ENCODE results near the gene C16orf74.

C16orf74 gene

DNA sequence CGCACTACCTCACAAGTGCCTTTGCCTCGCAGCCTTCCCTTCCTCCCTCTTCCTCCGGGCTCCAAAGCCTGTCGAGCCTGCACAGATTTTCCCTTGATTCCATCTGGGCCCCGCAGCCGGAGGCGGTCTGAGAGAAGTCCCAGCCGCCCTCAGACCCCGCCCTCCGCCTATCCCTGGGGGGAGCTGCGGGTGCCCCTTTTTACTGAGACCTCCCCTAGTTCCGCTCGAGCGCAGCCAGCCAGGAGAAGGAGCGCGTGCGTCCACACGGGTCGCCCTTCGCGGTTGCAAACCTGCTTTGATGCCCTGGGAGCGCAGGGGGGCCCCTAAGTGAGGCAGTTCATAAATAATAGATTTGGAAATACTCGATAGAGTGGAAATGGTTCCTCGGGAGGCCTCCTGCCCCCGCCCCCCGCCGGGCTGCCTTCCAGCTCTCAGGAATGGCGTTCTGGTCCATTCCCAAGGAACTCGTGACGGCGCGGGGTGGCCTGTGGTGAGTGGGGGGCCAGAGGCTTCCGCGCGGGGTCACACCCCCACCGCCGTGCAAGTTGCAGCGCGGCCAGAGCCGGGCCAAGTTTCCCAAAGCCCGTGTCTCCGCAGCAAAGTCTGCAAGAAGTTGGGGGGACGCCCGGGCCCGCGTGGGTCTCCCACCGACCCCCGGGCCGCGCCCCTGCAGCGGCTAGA lies 610 bp downstream of the C16orf74 start:
- no peak for DNase-seq (ENCODE audit: low read depth in 2 of 2, low spot score in 1 of 2)

GRCh38 chr16:85749771-85750145 lies 1.1 kb downstream of the C16orf74 start:
- DNase-seq (ENCODE audit: low read depth in 2 of 2, low spot score in 1 of 2) = no peak

GRCh38 chr16:85746460-85747215 lies 4.3 kb downstream of the C16orf74 start:
- DNase-seq (ENCODE audit: low read depth in 2 of 2, low spot score in 1 of 2) = no peak

- no peak for DNase-seq (ENCODE audit: low read depth in 2 of 2, low spot score in 1 of 2)
Measured at GRCh38 chr16:85738923-85739715, 11.8 kb downstream of the C16orf74 start.

DNA sequence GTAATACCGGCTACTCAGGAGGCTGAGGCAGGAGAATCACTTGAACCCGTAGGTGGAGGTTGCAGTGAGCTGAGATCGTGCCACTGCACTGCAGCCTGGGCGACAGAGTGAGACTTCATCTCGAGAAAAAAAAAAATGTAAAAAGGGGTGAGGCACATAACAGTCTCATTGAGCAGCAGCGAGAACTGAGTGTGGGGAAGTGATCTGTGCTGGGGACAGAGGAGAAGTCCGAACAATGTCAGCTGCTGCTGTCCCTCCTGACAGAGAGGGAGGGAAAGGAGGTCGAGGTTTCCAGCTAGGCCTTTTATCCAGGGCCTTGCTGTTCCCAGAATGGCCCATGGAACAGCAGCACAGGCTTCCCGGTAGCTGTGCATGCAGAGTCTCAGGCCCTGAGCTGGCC lies 14.0 kb downstream of the C16orf74 start:
- no peak for DNase-seq (ENCODE audit: low read depth in 2 of 2, low spot score in 1 of 2)

- no peak for DNase-seq (ENCODE audit: low read depth in 2 of 2, low spot score in 1 of 2)
Measured at GRCh38 chr16:85735946-85736345, 14.9 kb downstream of the C16orf74 start.

DNA sequence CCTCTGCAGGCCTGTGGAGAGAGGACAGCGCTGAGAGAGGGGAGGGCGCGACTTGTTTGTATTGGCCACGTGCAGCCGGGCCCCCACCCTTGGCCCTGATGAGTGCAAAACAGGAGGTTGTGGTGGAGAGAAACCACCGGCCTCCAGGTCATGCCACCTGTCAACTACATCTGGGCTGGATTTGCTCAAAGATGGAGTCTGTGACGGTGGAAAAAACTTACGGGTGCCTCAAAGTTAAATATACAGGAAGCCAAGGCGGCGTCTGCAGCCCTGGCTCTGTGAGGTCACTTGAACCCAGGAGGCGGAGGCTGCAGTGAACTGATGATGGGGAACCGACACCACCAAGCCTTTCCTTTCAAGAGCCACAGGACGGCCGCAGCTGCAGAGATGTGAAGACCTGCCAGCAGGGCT lies 15.7 kb downstream of the C16orf74 start:
- peak in 1 of 2 donors; percentile 15 for DNase-seq (ENCODE audit: low read depth in 2 of 2, low spot score in 1 of 2)

DNA sequence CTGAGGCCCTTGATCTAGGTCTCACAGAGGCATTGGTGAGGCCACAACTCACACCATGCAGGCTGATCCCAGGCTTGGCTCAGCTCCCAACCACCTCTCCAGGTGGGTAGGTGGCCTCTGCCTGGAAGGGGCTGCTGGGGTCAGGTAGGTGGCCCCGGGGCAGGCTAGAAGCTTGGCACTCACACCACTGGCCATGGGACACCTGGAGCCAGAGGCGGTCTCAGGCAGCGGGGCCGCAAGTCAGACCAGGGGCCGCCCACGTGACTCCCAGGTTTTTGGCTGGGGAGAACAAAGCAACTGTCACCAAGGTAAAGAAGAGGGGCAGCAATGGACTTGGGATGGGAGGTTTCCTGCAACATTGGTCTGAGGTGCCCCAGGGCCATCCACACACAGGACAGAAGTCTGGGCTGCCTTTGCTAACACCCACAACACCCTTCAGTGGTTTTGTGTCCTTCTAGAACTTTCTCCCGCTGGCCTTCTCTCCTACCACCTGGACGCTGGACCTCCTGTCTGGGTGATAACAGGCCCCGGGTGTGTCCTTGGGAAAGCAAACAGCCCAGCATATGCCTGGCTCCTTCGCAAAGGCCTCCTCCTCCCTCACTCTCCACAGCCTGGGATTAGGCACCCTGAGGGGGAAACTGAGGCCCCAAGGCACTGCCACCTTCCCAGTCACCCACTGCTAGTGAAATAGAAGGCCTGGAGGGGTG lies 16.4 kb downstream of the C16orf74 start:
- DNase-seq (ENCODE audit: low read depth in 2 of 2, low spot score in 1 of 2) = no peak

DNA sequence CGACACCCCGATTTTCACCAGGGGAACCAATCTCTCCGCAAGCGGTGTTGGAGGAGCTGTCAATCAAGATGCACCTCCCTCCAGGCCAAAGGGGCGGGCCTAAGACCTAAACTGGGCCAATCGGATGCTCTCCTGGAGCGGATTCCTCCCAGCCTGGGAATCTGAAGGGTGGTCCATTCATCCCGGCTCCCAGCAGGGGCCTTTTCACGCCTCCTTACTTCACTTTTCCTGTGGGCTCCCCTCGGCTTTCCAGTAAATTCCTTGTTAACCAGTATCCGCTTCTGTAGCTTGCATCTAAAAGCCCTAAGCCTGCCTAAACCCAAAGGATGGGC lies 17.1 kb downstream of the C16orf74 start:
- DNase-seq (ENCODE audit: low read depth in 2 of 2, low spot score in 1 of 2) = no peak

GRCh38 chr16:85733155-85733838 lies 17.6 kb downstream of the C16orf74 start:
- no peak for DNase-seq (ENCODE audit: low read depth in 2 of 2, low spot score in 1 of 2)

DNA sequence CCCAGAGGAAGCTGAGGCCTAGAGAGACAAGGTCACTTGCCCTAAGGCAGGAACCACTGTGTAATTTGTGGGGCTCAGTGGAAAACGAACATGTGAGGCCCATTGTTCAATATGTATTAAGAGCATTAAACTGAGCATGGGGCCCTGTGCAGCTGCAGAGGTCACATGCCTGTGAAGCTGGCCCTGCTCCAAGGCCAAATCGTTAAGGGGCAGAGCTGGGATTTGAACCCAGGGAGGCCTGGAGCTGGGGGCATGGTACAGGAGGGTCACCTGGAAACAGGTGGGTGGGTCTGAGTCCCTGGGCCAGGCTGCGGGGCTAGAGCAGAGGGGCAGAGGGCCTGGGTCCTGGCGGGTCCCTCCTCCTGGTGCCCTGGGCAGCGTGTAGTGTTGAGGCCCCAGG lies 19.7 kb downstream of the C16orf74 start:
- DNase-seq (ENCODE audit: low read depth in 2 of 2, low spot score in 1 of 2) = no peak

DNA sequence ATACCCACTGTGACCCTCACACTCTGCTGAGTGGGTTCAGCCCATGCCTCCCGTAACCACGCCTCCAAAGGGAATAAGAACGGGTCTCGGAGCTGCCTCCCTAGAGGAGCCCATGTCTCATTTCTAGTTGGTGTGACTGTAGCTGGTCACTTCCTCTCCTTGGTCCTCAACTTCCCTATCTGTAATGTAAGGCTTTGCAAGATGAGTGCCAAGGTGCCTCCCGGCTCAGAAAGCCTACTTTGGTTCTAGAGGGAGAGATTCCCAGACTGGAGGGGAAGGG lies 20.8 kb downstream of the C16orf74 start:
- no peak for DNase-seq (ENCODE audit: low read depth in 2 of 2, low spot score in 1 of 2)

GRCh38 chr16:85729452-85730185 lies 21.3 kb downstream of the C16orf74 start:
- no peak for DNase-seq (ENCODE audit: low read depth in 2 of 2, low spot score in 1 of 2)

DNA sequence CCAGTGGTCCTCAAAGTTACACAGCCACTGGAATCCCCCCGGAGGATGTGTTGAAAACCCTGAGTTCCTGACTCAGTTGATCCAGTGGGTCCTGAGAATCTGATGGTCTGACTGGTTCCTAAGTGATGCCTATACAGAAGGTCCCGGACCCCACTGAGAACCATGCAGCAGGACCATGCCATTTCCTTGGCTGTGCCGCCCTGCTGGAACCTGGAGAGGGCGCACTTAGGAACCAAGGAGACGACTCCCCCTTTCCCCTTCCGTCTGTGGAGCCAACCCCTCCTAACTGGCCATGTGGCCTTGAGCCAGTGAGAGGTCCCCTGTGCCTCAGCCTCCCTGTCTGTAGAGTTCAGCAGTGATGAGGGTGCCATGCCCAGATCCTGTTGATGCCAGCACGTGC lies 22.0 kb downstream of the C16orf74 start:
- no peak for DNase-seq (ENCODE audit: low read depth in 2 of 2, low spot score in 1 of 2)

DNA sequence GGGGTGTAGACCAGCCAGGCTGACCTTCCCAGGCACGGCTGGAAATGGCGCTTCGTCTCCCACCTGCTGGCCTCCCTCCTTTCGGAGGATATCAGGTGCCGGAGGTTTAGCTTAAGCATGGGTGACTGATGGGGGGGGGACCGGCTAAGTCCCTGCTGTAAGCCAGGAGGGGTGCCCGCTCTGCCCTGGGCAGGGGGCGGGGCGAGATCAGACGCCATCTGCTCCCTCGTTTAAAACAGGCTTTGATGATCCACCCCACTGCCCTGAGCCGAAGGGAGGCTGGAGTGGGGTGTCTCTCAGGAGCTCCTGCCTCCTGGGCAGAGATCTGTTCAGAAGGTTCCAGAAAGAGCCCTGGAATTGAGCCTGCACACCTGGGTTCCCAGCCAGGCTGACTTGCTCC lies 26.0 kb downstream of the C16orf74 start:
- DNase-seq (ENCODE audit: low read depth in 2 of 2, low spot score in 1 of 2) = no peak

DNA sequence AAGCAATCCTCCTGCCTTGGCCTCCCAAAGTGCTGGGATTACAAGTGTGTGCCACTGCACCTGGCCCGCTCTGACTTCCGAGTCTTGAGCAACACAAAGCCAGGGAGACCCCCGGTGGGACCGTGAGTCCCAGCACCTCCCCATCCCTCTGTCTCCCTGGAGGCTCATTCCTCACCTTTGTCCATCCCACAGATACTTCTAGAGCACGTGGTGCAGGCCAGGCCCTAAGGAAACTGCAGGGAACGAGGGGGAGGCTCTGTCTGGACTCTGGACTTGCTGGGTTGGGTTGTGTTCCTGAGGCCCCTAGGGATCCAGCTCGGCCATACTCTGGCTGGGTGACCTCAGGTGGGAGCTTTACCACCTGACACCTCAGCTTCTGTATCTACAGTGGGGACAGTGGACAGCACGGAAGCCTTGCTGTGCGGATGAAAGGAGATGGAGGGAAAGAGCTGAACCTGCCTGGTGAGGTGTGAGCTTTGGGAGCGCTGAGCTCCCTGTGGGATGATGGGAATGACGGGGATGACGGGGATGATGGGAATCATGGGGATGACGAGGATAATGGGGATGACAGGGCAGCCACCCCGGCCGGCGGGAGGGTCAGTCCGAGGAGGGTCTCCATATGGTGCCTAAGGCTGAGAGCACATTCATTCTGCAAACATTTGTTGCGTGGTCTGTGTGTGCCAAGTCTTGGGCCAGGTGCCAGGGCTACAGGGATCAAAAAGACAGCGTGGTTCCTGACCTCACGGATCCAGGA lies 26.6 kb downstream of the C16orf74 start:
- DNase-seq (ENCODE audit: low read depth in 2 of 2, low spot score in 1 of 2) = no peak

- no peak for DNase-seq (ENCODE audit: low read depth in 2 of 2, low spot score in 1 of 2)
Measured at GRCh38 chr16:85722128-85722893, 28.6 kb downstream of the C16orf74 start.

GRCh38 chr16:85720302-85720637 lies 30.6 kb downstream of the C16orf74 start:
- no peak for DNase-seq (ENCODE audit: low read depth in 2 of 2, low spot score in 1 of 2)

DNA sequence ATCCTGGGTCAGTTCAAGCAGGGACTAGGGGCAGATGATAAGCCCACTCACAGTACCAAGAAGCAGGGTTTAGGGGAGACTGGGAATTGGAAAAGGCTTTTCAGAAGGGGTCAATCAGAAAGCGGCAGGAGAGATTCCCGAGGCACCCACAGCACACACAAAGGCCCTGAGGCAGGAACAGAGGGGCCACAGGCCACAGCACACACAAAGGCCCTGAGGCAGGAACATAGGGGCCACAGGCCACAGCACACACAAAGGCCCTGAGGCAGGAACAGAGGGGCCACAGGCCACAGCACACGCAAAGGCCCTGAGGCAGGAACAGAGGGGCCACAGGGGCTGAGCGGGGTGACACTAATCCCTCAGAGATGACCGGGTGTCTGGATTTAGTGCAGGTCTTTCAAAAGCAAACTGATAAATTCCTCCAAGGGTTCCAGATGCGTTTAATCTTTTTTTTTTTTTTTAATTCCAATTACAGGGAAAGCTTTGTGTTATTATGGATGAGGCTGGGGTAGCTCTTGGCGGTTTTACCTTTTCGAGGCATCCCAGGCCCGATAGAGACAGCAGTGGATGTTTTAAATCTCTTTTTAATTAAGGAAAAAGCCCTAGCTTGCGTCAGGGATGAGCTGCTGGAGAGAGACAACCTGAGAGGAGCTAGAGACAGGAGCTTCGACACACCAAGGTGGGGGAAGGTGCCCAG lies 31.1 kb downstream of the C16orf74 start:
- no peak for DNase-seq (ENCODE audit: low read depth in 2 of 2, low spot score in 1 of 2)

Measured in stimulated activated CD8-positive, alpha-beta memory T cell treated with anti-CD3 and anti-CD28 coated beads, Interleukin-4, amount 100 ng/mL, for 1 hour (primary cell).